GM12892 (cell line): ENCODE measurements around the gene CADM4.

ENCODE experiments used
- POLR2A ChIP-seq: IDR thresholded peaks from 2 replicates; pipeline ENCODE4 v1.6.1; 2011; ENCODE audit warnings: low read depth, low read length, control low read depth
- POLR2AphosphoS5 ChIP-seq: IDR thresholded peaks from 2 replicates; pipeline ENCODE4 v1.6.1; 2011; ENCODE audit warnings: low read depth, low read length, control low read depth
- TAF1 ChIP-seq: IDR thresholded peaks from 2 replicates; pipeline ENCODE4 v1.6.1; 2011; ENCODE audit warnings: low read depth, mild to moderate bottlenecking, control low read depth, low read length, borderline replicate concordance

- TF ChIP-seq TAF1 (no peak), POLR2A (no peak), POLR2AphosphoS5 (no peak)
These were observed 29.8 kb downstream of the CADM4 start for GRCh38 chr19:43609872-43610271.
